Urinary bladder (tissue), 4 donors: Measurements from ENCODE around the gene SERPINB11. TPM values are rescaled to one million over a fixed set of nuclear protein-coding genes. Genes with fewer than 3 reads are reported as not detected.
"Not testable (repeated sequence)": the region's sequence is repeated elsewhere in the genome, so short reads cannot be mapped to it uniquely, and the experiment has no call there.

Source experiments
- DNase-seq: peaks from one replicate; pipeline ENCODE4 v3.0.0-alpha.2; 2015; ENCODE audit errors: extremely low spot score
- H3K27ac ChIP-seq: one replicate; pipeline ENCODE4 v1.5.1; 2013; ENCODE audit warnings: low read depth, mild to moderate bottlenecking, moderate library complexity
- H3K36me3 ChIP-seq: one replicate; pipeline ENCODE4 v1.6.1; 2013; ENCODE audit warnings: mild to moderate bottlenecking, moderate library complexity; ENCODE audit not compliant: insufficient read depth
- H3K4me1 ChIP-seq: one replicate; pipeline ENCODE4 v1.6.1; 2013; ENCODE audit warnings: mild to moderate bottlenecking, moderate library complexity; ENCODE audit not compliant: insufficient read depth
- H3K4me3 ChIP-seq: one replicate; pipeline ENCODE4 v1.5.1; 2013; ENCODE audit warnings: low read depth, low read length
- WGBS: extraction: QIAGEN DNeasy Blood & Tissue Kit; methylation state at CpG from one replicate; pipeline ENCODE4 v1.1.7; 2013; 5-methylcytosine and 5-hydroxymethylcytosine counted together
- polyA plus RNA-seq: library from polyadenylated mRNA; stranded (reverse); fragments of 200-250 nt; gene quantifications from one replicate; pipeline ENCODE4 v1.2.3, GENCODE V29; 2013
- total RNA-seq: library from RNA; depleted of rRNA; stranded (reverse); fragments of >200 nt; gene quantifications from one replicate; pipeline ENCODE4 v1.2.3, GENCODE V29; 2014
- donor health status: healthy with polysubstance abuse.
- donor health status: healthy.

SERPINB11 gene, protein sequence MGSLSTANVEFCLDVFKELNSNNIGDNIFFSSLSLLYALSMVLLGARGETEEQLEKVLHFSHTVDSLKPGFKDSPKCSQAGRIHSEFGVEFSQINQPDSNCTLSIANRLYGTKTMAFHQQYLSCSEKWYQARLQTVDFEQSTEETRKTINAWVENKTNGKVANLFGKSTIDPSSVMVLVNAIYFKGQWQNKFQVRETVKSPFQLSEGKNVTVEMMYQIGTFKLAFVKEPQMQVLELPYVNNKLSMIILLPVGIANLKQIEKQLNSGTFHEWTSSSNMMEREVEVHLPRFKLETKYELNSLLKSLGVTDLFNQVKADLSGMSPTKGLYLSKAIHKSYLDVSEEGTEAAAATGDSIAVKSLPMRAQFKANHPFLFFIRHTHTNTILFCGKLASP
- total RNA-seq (3.5 TPM), polyA plus RNA-seq (not detected)

GRCh38 chr18:63702660-63703059 lies at the start of gene SERPINB11:
SERPINB11 (plus strand) TSS chr18:63702960; CDS start chr18:63710194, 7,234 bp downstream.
- Histone ChIP-seq H3K36me3 (no peaks in the 10 kb centered on the region), H3K27ac (no peak within 1 kb of the TSS), H3K4me1 (no peaks in the 10 kb centered on the region), H3K4me3 (no peak within 1 kb of the TSS)
- WGBS, result 86% methylated on average over 2 of the region's 2 CpGs
- no peak for DNase-seq

GRCh38 chr18:63658920-63659319 lies 43.8 kb upstream of the SERPINB11 start:
- WGBS, result 84% methylated on average over 4 of the region's 4 CpGs
- not testable (repeated sequence) for H3K4me3 ChIP-seq, H3K36me3 ChIP-seq, H3K27ac ChIP-seq, H3K4me1 ChIP-seq, DNase-seq

GRCh38 chr18:63661750-63662149 lies 41.0 kb upstream of the SERPINB11 start, which contains the start of gene SERPINB3:
SERPINB3 (minus strand) TSS chr18:63661893; CDS start chr18:63661216, 677 bp downstream.
- H3K4me1 ChIP-seq, DNase-seq, H3K36me3 ChIP-seq, H3K27ac ChIP-seq, H3K4me3 ChIP-seq: not testable (repeated sequence)
- 80% methylated on average over 2 of the region's 3 CpGs for WGBS

- Histone ChIP-seq H3K4me3 (no peak overlapping the region), H3K36me3 (no peaks in the 10 kb centered on the region), H3K4me1 (no peaks in the 10 kb centered on the region), H3K27ac (no peak overlapping the region)
- no peak for DNase-seq
- 93% methylated on average over 1 of the region's 1 CpG for WGBS
Measured at GRCh38 chr18:63664571-63664970, 38.2 kb upstream of the SERPINB11 start.

GRCh38 chr18:63676526-63677323 lies 26.0 kb upstream of the SERPINB11 start:
- 34% methylated on average over 5 of the region's 5 CpGs for WGBS
- Histone ChIP-seq H3K4me1 (no peaks in the 10 kb centered on the region), H3K4me3 (no peak overlapping the region), H3K27ac (no peak overlapping the region), H3K36me3 (no peaks in the 10 kb centered on the region)
- no peak for DNase-seq

- H3K27ac ChIP-seq, result no peak overlapping the region
- DNase-seq, result no peak
- WGBS, result 70% methylated on average over 5 of the region's 5 CpGs
- no peak overlapping the region for H3K4me3 ChIP-seq
- H3K36me3 ChIP-seq, result no peaks in the 10 kb centered on the region
- no peaks in the 10 kb centered on the region for H3K4me1 ChIP-seq
Measured at GRCh38 chr18:63677500-63678225, 25.1 kb upstream of the SERPINB11 start.

- Histone ChIP-seq H3K36me3 (no peaks in the 10 kb centered on the region), H3K4me1 (no peaks in the 10 kb centered on the region), H3K27ac (no peak overlapping the region), H3K4me3 (no peak overlapping the region)
- DNase-seq, result no peak
- WGBS, result 80% methylated on average over 5 of the region's 5 CpGs
Measured at GRCh38 chr18:63679820-63680606, 22.7 kb upstream of the SERPINB11 start.

DNA sequence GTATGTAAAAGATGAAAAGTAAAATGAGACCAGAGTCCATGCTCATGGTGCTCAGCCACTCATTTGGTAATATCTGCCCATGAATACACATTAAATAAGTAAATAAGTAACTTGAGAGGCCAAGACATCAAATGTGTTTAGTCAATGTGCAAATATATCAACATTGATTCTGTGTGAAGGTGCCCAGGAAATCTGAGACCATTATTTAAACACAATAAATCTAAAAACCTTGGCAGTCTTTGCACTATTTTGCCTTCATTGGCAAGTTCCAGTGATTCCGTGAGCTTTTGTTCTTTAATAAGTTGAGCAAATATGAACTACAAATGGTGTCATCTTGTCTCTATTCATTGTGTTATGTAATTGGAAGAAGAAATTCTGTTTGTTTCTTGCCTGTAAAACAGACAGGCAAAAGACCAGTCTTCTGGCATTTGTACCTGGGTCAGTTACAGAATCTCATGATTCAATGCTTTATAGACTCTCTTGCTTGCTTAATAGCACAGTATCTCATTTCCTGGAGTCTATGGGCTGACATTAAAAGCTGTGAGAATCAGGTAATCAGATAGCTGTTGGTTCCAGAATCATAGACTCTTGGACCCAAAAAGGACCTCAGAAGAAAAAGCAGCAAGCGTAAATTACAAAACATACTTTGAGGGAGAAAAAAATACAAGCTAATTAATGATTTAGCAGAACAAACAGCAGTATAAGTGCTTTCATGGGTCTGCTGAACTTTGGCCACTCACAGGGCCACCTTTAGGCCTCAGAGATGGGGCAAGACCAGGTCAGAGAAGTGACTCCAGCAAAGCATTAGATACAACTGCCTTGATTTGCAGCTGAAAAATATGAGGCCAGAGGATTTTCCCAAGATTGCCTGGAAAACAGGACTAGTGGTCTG lies 21.1 kb upstream of the SERPINB11 start:
- no peak overlapping the region for H3K27ac ChIP-seq
- WGBS, result 86% methylated on average over 2 of the region's 2 CpGs
- no peak overlapping the region for H3K4me3 ChIP-seq
- H3K4me1 ChIP-seq, result no peaks in the 10 kb centered on the region
- H3K36me3 ChIP-seq, result no peaks in the 10 kb centered on the region
- DNase-seq, result no peak

- H3K4me1 ChIP-seq, result no peaks in the 10 kb centered on the region
- H3K27ac ChIP-seq, result no peak overlapping the region
- DNase-seq, result peak; percentile 58
Measured at GRCh38 chr18:63683152-63683551, 19.6 kb upstream of the SERPINB11 start.

GRCh38 chr18:63683890-63684289 lies 18.9 kb upstream of the SERPINB11 start:
- 77% methylated on average over 5 of the region's 5 CpGs for WGBS
- Histone ChIP-seq H3K27ac (no peak overlapping the region), H3K4me3 (no peak overlapping the region), H3K4me1 (no peaks in the 10 kb centered on the region), H3K36me3 (no peaks in the 10 kb centered on the region)
- DNase-seq, result no peak

More at GRCh38 chr18:63683152-63683551, 19.6 kb upstream of the SERPINB11 start:
- Histone ChIP-seq H3K36me3 (no peaks in the 10 kb centered on the region), H3K4me3 (no peak overlapping the region)
- 27% methylated on average over 2 of the region's 2 CpGs for WGBS

GRCh38 chr18:63684718-63685117 lies 18.0 kb upstream of the SERPINB11 start:
- Histone ChIP-seq H3K27ac (no peak overlapping the region), H3K4me3 (no peak overlapping the region), H3K36me3 (no peaks in the 10 kb centered on the region), H3K4me1 (no peaks in the 10 kb centered on the region)
- no peak for DNase-seq
- 94% methylated on average over 3 of the region's 3 CpGs for WGBS

DNA sequence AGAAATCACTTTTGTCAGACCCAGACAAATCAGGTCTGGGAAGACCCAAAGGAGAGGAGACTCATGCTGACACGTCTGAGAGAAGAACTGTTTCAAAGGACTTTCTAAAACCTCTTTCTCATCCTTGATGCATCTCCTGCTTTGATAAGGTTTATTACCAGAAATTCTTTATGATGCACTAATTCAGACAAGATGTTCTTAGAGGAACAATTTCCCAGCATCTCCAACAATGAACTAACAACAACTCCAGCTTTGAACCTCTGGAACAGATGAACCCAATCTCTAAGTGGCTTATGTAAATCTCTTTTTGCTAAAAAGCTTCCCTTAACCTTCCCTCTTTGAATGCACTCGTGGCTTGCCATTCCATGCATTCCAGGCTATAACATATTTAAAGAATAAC lies 15.9 kb upstream of the SERPINB11 start:
- Histone ChIP-seq H3K36me3 (no peaks in the 10 kb centered on the region), H3K4me1 (no peaks in the 10 kb centered on the region), H3K27ac (no peak overlapping the region), H3K4me3 (no peak overlapping the region)
- DNase-seq, result no peak
- 35% methylated on average over 2 of the region's 2 CpGs for WGBS
